Trophoblast cell (in vitro differentiated cells and primary cell): ENCODE results near the gene MYO15B.

Experiments used
- DNase-seq, 2 donors: peaks; one replicate each; pipeline ENCODE4 v3.0.0-alpha.2; 2016
- H2AFZ ChIP-seq: 2 replicates; pipeline ENCODE4 v1.6.1; 2013; ENCODE audit warnings: low read length, moderate library complexity, mild to moderate bottlenecking; ENCODE audit not compliant: insufficient read depth, poor library complexity
- H2AK5ac ChIP-seq: 2 replicates; pipeline ENCODE4 v1.6.1; 2013; ENCODE audit warnings: mild to moderate bottlenecking, low read length
- H2BK120ac ChIP-seq: 2 replicates; pipeline ENCODE4 v1.6.1; 2013; ENCODE audit warnings: low read length, mild to moderate bottlenecking, moderate library complexity; ENCODE audit not compliant: insufficient read depth, poor library complexity
- H2BK12ac ChIP-seq: 2 replicates; pipeline ENCODE4 v1.6.1; 2013; ENCODE audit warnings: mild to moderate bottlenecking, low read length, moderate library complexity
- H2BK5ac ChIP-seq: 2 replicates; pipeline ENCODE4 v1.6.1; 2013; ENCODE audit warnings: low read length, low read depth, moderate library complexity, mild to moderate bottlenecking; ENCODE audit not compliant: poor library complexity
- H3K14ac ChIP-seq: 2 replicates; pipeline ENCODE4 v1.6.1; 2013; ENCODE audit warnings: mild to moderate bottlenecking, low read length
- H3K18ac ChIP-seq: 2 replicates; pipeline ENCODE4 v1.6.1; 2013; ENCODE audit warnings: mild to moderate bottlenecking, low read length
- H3K23ac ChIP-seq: 2 replicates; pipeline ENCODE4 v1.6.1; 2013; ENCODE audit warnings: low read length
- H3K27ac ChIP-seq: 2 replicates; pipeline ENCODE4 v1.5.1; 2013; ENCODE audit warnings: low read depth, mild to moderate bottlenecking, inconsistent platforms, low read length, moderate library complexity
- H3K27me3 ChIP-seq: 2 replicates; pipeline ENCODE4 v1.6.1; 2013; ENCODE audit warnings: inconsistent platforms, mild to moderate bottlenecking, low read length, moderate library complexity; ENCODE audit not compliant: insufficient read depth
- H3K36me3 ChIP-seq, 2 experiments: 1 replicate in 1 of 2; 2 replicates in 1 of 2; pipeline ENCODE4 v1.6.1; 2013; ENCODE audit warnings: low read length in 2 of 2, mild to moderate bottlenecking in 2 of 2, moderate library complexity in 1 of 2; ENCODE audit not compliant: insufficient read depth in 2 of 2, control insufficient read depth in 1 of 2
- H3K4ac ChIP-seq: 2 replicates; pipeline ENCODE4 v1.6.1; 2013; ENCODE audit warnings: low read depth, mild to moderate bottlenecking, low read length, moderate library complexity
- H3K4me1 ChIP-seq, 2 experiments: 1 replicate in 1 of 2; 2 replicates in 1 of 2; pipeline ENCODE4 v1.6.1; 2013; ENCODE audit warnings: low read length in 2 of 2, mild to moderate bottlenecking in 2 of 2, moderate library complexity in 1 of 2; ENCODE audit not compliant: insufficient read depth in 2 of 2, control insufficient read depth in 1 of 2
- H3K4me2 ChIP-seq: 2 replicates; pipeline ENCODE4 v1.6.1; 2013; ENCODE audit warnings: inconsistent platforms, mild to moderate bottlenecking, low read length, moderate library complexity
- H3K4me3 ChIP-seq: 2 replicates; pipeline ENCODE4 v1.5.1; 2013; ENCODE audit warnings: mild to moderate bottlenecking, low read depth, low read length, inconsistent platforms
- H3K79me1 ChIP-seq: one replicate; pipeline ENCODE4 v1.6.1; 2013; ENCODE audit warnings: low read length
- H3K79me2 ChIP-seq: 2 replicates; pipeline ENCODE4 v1.6.1; 2013; ENCODE audit warnings: low read length, mild to moderate bottlenecking; ENCODE audit not compliant: control insufficient read depth, insufficient read depth, poor library complexity
- H3K9ac ChIP-seq: 2 replicates; pipeline ENCODE4 v1.6.1; 2013; ENCODE audit warnings: mild to moderate bottlenecking, low read length
- H3K9me3 ChIP-seq: 2 replicates; pipeline ENCODE4 v1.6.1; 2013; ENCODE audit warnings: low read depth, mild to moderate bottlenecking, control low read depth, inconsistent platforms, low read length; ENCODE audit not compliant: insufficient read depth
- H4K12ac ChIP-seq: 2 replicates; pipeline ENCODE4 v1.6.1; 2013; ENCODE audit warnings: low read depth, mild to moderate bottlenecking, low read length, moderate library complexity
- H4K8ac ChIP-seq: 2 replicates; pipeline ENCODE4 v1.6.1; 2013; ENCODE audit warnings: low read depth, mild to moderate bottlenecking, low read length, moderate library complexity
- H4K91ac ChIP-seq: one replicate; pipeline ENCODE4 v1.6.1; 2013; ENCODE audit warnings: low read depth, mild to moderate bottlenecking, low read length, moderate library complexity
- WGBS: extraction: QIAGEN DNeasy Blood & Tissue Kit; methylation state at CpG from one replicate; pipeline ENCODE4 v1.1.7; 2013; ENCODE audit warnings: missing lambda C conversion rate; ENCODE audit not compliant: insufficient read length, insufficient coverage; ENCODE audit errors: extremely low coverage; 5-methylcytosine and 5-hydroxymethylcytosine counted together

Gene MYO15B

DNA sequence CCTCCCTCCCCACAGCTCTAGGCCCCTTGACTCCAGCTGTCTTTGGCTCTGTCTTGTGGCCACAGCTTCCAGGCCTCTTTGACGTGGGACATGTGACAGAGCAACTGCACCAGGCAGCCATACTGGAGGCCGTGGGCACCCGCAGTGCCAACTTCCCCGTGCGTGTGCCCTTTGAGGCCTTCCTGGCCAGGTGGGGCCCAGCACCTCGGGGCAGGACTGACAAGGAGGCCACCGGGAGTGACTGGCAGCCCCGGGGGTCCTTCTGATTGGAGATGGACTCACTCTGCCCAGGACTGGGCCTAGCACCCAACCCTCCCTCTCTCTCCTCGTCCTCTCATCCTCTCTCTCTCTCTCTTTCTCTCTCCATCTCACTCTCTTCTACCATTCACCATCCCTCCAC, 15.5 kb downstream of the MYO15B start:
- no peak overlapping the region for H3K4me3 ChIP-seq
- H3K27me3 ChIP-seq = no peaks in the 10 kb centered on the region

DNA sequence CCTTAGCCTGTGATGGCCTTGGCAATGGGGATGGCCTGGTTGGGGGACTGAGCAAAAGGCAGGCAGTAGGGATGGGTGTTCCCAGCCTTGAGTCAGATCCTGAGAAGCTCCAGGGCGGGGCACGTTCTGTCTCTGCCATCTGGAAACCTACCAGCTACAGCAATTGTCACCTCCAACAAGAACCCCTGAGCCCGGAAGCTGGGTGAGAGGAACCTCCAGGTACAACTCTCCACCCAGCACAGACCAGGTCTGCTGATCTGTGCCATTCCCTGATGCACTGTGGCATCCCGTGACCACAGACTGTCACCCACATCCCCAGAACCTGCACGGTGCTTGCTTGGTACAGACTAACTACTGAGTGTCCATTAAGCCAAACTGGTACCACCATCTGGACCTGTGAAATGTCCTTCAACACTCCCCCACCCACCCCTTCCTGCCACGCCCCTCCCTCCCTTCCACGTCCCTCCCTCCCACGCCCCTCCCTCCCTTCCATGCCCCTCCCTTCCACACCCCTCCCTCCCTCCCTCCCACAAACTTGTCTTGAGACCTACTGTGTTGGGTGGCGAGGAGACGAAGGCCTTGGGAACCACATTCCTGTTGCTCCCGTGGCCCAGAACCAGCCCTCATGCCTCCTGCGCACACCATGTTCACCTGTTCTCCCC, 16.6 kb downstream of the MYO15B start:
- no peak overlapping the region for H4K12ac ChIP-seq
- H4K91ac ChIP-seq = no peak overlapping the region
- H3K23ac ChIP-seq = no peak overlapping the region
- no peaks in the 10 kb centered on the region for H3K4me1 ChIP-seq
- H3K27ac ChIP-seq = no peak overlapping the region
- H3K79me1 ChIP-seq = no peaks in the 10 kb centered on the region
- H3K9ac ChIP-seq = no peak overlapping the region
- no CpG with 5 or more reads among the region's 12 CpGs for WGBS
- no peaks in the 10 kb centered on the region for H3K27me3 ChIP-seq
- no peaks in the 10 kb centered on the region for H3K79me2 ChIP-seq
- H2BK5ac ChIP-seq = no peak overlapping the region
- no peak overlapping the region for H3K4me3 ChIP-seq
- H3K36me3 ChIP-seq = no peaks in the 10 kb centered on the region
- no peak for DNase-seq
- H3K4me2 ChIP-seq = no peak overlapping the region
- H2AFZ ChIP-seq = no peak overlapping the region
- no peak overlapping the region for H3K18ac ChIP-seq
- H2AK5ac ChIP-seq = no peak overlapping the region
- H3K14ac ChIP-seq = no peak overlapping the region
- peaks cover 1% of the 10 kb centered on the region for H3K9me3 ChIP-seq
- no peak overlapping the region for H4K8ac ChIP-seq
- no peak overlapping the region for H3K4ac ChIP-seq
- no peak overlapping the region for H2BK12ac ChIP-seq
- no peak overlapping the region for H2BK120ac ChIP-seq

More for the DNA sequence above, 15.5 kb downstream of the MYO15B start:
- no peak overlapping the region for H3K14ac ChIP-seq
- H3K9me3 ChIP-seq = peaks cover 1% of the 10 kb centered on the region
- no peak overlapping the region for H3K9ac ChIP-seq
- H3K27ac ChIP-seq = no peak overlapping the region
- H3K4me2 ChIP-seq = no peak overlapping the region
- no peak for DNase-seq
- no peak overlapping the region for H2BK120ac ChIP-seq
- no peak overlapping the region for H4K8ac ChIP-seq
- H3K79me1 ChIP-seq = no peaks in the 10 kb centered on the region
- no peaks in the 10 kb centered on the region for H3K4me1 ChIP-seq
- WGBS = 100% methylated on average over 1 of the region's 9 CpGs
- H3K4ac ChIP-seq = no peak overlapping the region
- no peak overlapping the region for H2BK12ac ChIP-seq
- no peak overlapping the region for H3K18ac ChIP-seq
- H2AK5ac ChIP-seq = no peak overlapping the region
- no peak overlapping the region for H3K23ac ChIP-seq
- H4K91ac ChIP-seq = no peak overlapping the region
- H2AFZ ChIP-seq = no peak overlapping the region
- H2BK5ac ChIP-seq = no peak overlapping the region
- no peak overlapping the region for H4K12ac ChIP-seq
- H3K79me2 ChIP-seq = no peaks in the 10 kb centered on the region
- H3K36me3 ChIP-seq = no peaks in the 10 kb centered on the region

DNA sequence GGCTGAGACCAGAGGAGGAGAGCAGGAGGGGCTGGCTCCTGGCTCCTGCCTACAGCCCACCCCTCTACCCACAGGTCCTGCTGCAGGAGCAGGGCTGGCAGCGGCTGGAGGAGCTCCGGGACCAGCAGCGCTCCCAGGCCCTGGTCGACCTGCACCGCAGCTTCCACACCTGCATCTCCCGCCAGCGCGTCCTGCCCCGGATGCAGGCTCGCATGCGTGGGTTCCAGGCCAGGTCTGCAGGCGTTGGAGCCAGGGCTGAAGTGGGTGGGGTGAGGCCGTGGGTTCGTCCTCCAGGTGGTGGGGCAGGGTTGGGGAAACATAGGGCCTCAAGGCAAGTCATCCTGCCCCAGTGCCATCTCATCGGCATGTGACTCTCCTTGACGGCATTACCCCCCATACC, 18.2 kb downstream of the MYO15B start:
- no peak overlapping the region for H4K12ac ChIP-seq
- no peaks in the 10 kb centered on the region for H3K79me2 ChIP-seq
- no peaks in the 10 kb centered on the region for H3K79me1 ChIP-seq
- H2AFZ ChIP-seq = no peak overlapping the region
- H4K8ac ChIP-seq = no peak overlapping the region
- H3K18ac ChIP-seq = no peak overlapping the region
- H2BK120ac ChIP-seq = no peak overlapping the region
- no peak overlapping the region for H3K9ac ChIP-seq
- H4K91ac ChIP-seq = no peak overlapping the region
- H3K27ac ChIP-seq = no peak overlapping the region
- no CpG with 5 or more reads among the region's 16 CpGs for WGBS
- no peaks in the 10 kb centered on the region for H3K4me1 ChIP-seq
- H3K27me3 ChIP-seq = no peaks in the 10 kb centered on the region
- no peak overlapping the region for H2AK5ac ChIP-seq
- H3K4ac ChIP-seq = no peak overlapping the region
- no peaks in the 10 kb centered on the region for H3K36me3 ChIP-seq
- H3K4me2 ChIP-seq = no peak overlapping the region
- H2BK12ac ChIP-seq = no peak overlapping the region
- H3K23ac ChIP-seq = no peak overlapping the region
- no peak overlapping the region for H2BK5ac ChIP-seq
- no peak overlapping the region for H3K14ac ChIP-seq
- peaks cover 1% of the 10 kb centered on the region for H3K9me3 ChIP-seq
- no peak overlapping the region for H3K4me3 ChIP-seq
- no peak for DNase-seq

DNA sequence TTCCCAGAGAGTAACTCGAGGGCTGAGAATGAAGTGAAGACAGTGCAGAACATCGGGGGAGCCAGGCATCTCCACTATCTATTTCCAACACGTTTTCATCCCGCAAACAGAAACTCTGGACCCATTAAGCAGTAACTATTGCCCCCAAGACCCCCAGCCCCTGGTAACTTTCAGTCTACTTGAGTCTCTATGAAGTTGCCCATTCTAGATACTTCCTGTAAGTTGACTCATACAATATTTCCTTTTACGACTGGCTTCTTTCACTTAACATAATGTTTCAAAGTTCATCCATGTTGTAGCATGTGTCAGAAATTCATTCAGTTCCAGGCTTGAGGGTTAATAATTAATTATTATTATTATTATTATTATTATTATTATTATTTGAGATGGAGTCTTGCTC, 19.5 kb downstream of the MYO15B start:
- Histone ChIP-seq H3K9ac (no peak overlapping the region), H3K9me3 (no peaks in the 10 kb centered on the region), H3K4me3 (no peak overlapping the region), H3K79me2 (no peaks in the 10 kb centered on the region), H3K27ac (no peak overlapping the region), H3K23ac (no peak overlapping the region), H4K8ac (no peak overlapping the region), H3K27me3 (no peaks in the 10 kb centered on the region), H3K79me1 (no peaks in the 10 kb centered on the region), H2BK5ac (no peak overlapping the region), H4K12ac (no peak overlapping the region), H3K14ac (no peak overlapping the region), H2BK12ac (no peak overlapping the region), H3K4me2 (no peak overlapping the region), H2AFZ (no peak overlapping the region), H4K91ac (no peak overlapping the region), H3K4ac (no peak overlapping the region), H3K4me1 (no peaks in the 10 kb centered on the region), H2AK5ac (no peak overlapping the region), H3K18ac (no peak overlapping the region), H2BK120ac (no peak overlapping the region), H3K36me3 (no peaks in the 10 kb centered on the region)
- no CpG with 5 or more reads among the region's 5 CpGs for WGBS
- no peak for DNase-seq
